Mesendoderm (in vitro differentiated cells): ENCODE measurements around the gene RBBP8NL.

Experiments
- DNase-seq: peaks from one replicate; pipeline ENCODE4 v3.0.0; 2013
- H2AK5ac ChIP-seq: 2 replicates; pipeline ENCODE4 v1.6.1; 2013; ENCODE audit warnings: low read length, inconsistent platforms
- H2BK120ac ChIP-seq: 2 replicates; pipeline ENCODE4 v1.6.1; 2013; ENCODE audit warnings: low read depth, mild to moderate bottlenecking, low read length, moderate library complexity, mixed read lengths
- H2BK15ac ChIP-seq: replicated peaks from 2 replicates; pipeline ENCODE4 v1.6.1; 2013; ENCODE audit warnings: low read depth, mild to moderate bottlenecking, moderate library complexity
- H2BK5ac ChIP-seq: 2 replicates; pipeline ENCODE4 v1.6.1; 2013; ENCODE audit warnings: low read length, inconsistent platforms
- H3K18ac ChIP-seq: 2 replicates; pipeline ENCODE4 v1.6.1; 2013; ENCODE audit warnings: mild to moderate bottlenecking, low read length, mixed read lengths
- H3K23ac ChIP-seq: one replicate; pipeline ENCODE4 v1.6.1; 2013; ENCODE audit warnings: low read length
- H3K27ac ChIP-seq: 2 replicates; pipeline ENCODE4 v1.5.1; 2013; ENCODE audit warnings: low read depth, mild to moderate bottlenecking, inconsistent platforms, low read length, moderate library complexity
- H3K27me3 ChIP-seq: 2 replicates; pipeline ENCODE4 v1.6.1; 2013; ENCODE audit warnings: low read length, control low read depth, mild to moderate bottlenecking, inconsistent platforms; ENCODE audit not compliant: insufficient read depth, poor library complexity
- H3K36me3 ChIP-seq: 2 replicates; pipeline ENCODE4 v1.6.1; 2013; ENCODE audit warnings: low read length, inconsistent platforms; ENCODE audit not compliant: control insufficient read depth, insufficient read depth
- H3K4ac ChIP-seq: one replicate; pipeline ENCODE4 v1.6.1; 2013; ENCODE audit warnings: low read depth, mild to moderate bottlenecking, low read length, moderate library complexity
- H3K4me1 ChIP-seq: 2 replicates; pipeline ENCODE4 v1.6.1; 2013; ENCODE audit warnings: low read depth, low read length, inconsistent platforms; ENCODE audit not compliant: control insufficient read depth
- H3K4me2 ChIP-seq: 2 replicates; pipeline ENCODE4 v1.6.1; 2013; ENCODE audit warnings: low read length
- H3K4me3 ChIP-seq: 2 replicates; pipeline ENCODE4 v1.5.1; 2013; ENCODE audit warnings: mild to moderate bottlenecking, low read length
- H3K56ac ChIP-seq: one replicate; pipeline ENCODE4 v1.6.1; 2013; ENCODE audit warnings: low read length
- H3K79me1 ChIP-seq: 2 replicates; pipeline ENCODE4 v1.6.1; 2013; ENCODE audit warnings: low read length, inconsistent platforms
- H3K79me2 ChIP-seq: 2 replicates; pipeline ENCODE4 v1.6.1; 2013; ENCODE audit warnings: mild to moderate bottlenecking, low read length; ENCODE audit not compliant: control insufficient read depth, insufficient read depth
- H3K9ac ChIP-seq: 2 replicates; pipeline ENCODE4 v1.6.1; 2013; ENCODE audit warnings: low read length, inconsistent platforms
- H4K5ac ChIP-seq: one replicate; pipeline ENCODE4 v1.6.1; 2013; ENCODE audit warnings: low read length
- H4K8ac ChIP-seq: one replicate; pipeline ENCODE4 v1.6.1; 2013; ENCODE audit warnings: low read depth, mild to moderate bottlenecking, control low read depth, low read length, moderate library complexity
- WGBS: extraction: QIAGEN DNeasy Blood & Tissue Kit; methylation state at CpG from one replicate; pipeline ENCODE4 v1.1.7; 2013; ENCODE audit warnings: low lambda C conversion rate, missing lambda C conversion rate; ENCODE audit not compliant: insufficient coverage; ENCODE audit errors: extremely low coverage; 5-methylcytosine and 5-hydroxymethylcytosine counted together

Gene RBBP8NL

DNA sequence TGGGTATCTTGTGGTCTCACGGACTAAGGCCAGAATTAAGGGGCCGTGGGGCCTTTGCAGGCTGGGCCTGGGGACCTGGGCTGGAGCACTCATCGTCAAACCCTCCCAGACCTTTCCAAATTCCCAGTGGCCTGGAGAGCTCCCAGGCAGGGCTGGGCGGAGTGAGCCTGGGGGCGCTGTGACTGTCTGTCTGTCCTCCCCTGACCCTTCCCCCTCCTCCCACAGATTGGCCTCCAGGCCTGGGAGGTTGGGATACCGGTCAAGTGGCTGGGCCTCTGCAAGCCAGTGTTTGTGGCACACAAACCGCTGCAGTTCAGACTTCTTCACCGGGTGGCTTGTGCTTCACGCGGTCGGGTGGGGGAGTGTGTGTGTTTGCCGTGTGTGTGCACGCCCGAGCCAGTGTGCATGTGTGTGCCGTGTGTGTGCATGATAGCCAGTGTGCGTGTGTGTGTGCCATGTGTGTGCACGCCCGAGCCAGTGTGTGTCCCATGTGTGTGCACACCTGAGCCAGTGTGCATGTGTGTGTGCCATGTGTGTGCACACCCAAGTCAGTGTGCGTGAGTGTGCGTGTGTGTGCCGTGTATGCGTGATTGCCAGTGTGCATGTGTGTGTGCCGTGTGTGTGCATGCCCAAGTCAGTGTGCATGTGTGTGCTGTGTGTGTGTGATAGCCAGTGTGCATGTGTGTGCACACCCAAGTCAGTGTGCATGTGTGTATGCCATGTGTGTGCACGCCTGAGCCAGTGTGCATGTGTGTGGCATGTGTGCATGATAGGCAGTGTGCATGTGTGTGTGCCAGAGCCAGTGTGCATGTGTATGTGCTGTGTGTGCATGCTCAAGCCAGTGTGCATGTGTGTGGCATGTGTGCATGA is 6.3 kb downstream of the RBBP8NL start:
- Histone ChIP-seq H3K4ac (no peak overlapping the region), H3K23ac (no peak overlapping the region)
- WGBS: no CpG with 5 or more reads among the region's 24 CpGs

DNA sequence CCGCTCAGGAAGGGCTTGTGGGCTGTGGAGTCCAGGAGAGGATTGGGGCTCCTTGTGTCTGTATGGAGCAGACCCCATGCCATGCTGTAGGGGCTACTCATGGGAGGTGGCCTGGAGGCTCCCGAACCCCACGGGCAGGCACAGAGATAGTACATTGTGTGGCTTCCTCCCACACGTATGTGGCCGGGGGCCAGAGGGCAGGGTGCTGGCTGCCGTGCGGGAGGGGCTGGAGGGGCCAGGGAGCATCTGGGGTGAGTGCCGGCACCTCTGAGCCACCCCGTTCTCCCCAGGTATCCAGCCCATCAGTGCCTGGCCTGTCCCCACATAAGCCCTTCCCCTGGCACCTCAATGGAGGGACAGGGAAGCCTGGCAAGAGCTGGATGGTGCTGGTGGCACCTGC is 7.6 kb downstream of the RBBP8NL start:
- no peak overlapping the region for H3K4ac ChIP-seq
- H3K4me1 ChIP-seq: no peaks in the 10 kb centered on the region
- H2BK15ac ChIP-seq: no peak overlapping the region
- H3K79me1 ChIP-seq: no peaks in the 10 kb centered on the region
- no peak overlapping the region for H3K4me2 ChIP-seq
- no peak overlapping the region for H3K27ac ChIP-seq
- H3K9ac ChIP-seq: no peak overlapping the region
- no peak overlapping the region for H2BK5ac ChIP-seq
- H2AK5ac ChIP-seq: no peak overlapping the region
- H3K36me3 ChIP-seq: no peaks in the 10 kb centered on the region
- H3K56ac ChIP-seq: no peak overlapping the region
- no peak for DNase-seq
- H4K8ac ChIP-seq: no peak overlapping the region
- H3K79me2 ChIP-seq: no peaks in the 10 kb centered on the region
- H3K27me3 ChIP-seq: no peaks in the 10 kb centered on the region
- no peak overlapping the region for H3K23ac ChIP-seq
- H3K18ac ChIP-seq: no peak overlapping the region
- no peak overlapping the region for H3K4me3 ChIP-seq
- H4K5ac ChIP-seq: no peak overlapping the region
- no CpG with 5 or more reads among the region's 9 CpGs for WGBS
- no peak overlapping the region for H2BK120ac ChIP-seq

More for the DNA sequence above, 6.3 kb downstream of the RBBP8NL start:
- Histone ChIP-seq H3K4me2 (no peak overlapping the region), H2AK5ac (no peak overlapping the region), H2BK15ac (no peak overlapping the region), H4K8ac (no peak overlapping the region), H3K9ac (no peak overlapping the region), H4K5ac (no peak overlapping the region), H3K36me3 (no peaks in the 10 kb centered on the region), H3K79me2 (no peaks in the 10 kb centered on the region), H2BK120ac (no peak overlapping the region), H3K4me3 (no peak overlapping the region), H3K27ac (no peak overlapping the region), H2BK5ac (no peak overlapping the region), H3K4me1 (no peaks in the 10 kb centered on the region), H3K56ac (no peak overlapping the region), H3K27me3 (no peaks in the 10 kb centered on the region), H3K79me1 (no peaks in the 10 kb centered on the region), H3K18ac (no peak overlapping the region)
- no peak for DNase-seq

DNA sequence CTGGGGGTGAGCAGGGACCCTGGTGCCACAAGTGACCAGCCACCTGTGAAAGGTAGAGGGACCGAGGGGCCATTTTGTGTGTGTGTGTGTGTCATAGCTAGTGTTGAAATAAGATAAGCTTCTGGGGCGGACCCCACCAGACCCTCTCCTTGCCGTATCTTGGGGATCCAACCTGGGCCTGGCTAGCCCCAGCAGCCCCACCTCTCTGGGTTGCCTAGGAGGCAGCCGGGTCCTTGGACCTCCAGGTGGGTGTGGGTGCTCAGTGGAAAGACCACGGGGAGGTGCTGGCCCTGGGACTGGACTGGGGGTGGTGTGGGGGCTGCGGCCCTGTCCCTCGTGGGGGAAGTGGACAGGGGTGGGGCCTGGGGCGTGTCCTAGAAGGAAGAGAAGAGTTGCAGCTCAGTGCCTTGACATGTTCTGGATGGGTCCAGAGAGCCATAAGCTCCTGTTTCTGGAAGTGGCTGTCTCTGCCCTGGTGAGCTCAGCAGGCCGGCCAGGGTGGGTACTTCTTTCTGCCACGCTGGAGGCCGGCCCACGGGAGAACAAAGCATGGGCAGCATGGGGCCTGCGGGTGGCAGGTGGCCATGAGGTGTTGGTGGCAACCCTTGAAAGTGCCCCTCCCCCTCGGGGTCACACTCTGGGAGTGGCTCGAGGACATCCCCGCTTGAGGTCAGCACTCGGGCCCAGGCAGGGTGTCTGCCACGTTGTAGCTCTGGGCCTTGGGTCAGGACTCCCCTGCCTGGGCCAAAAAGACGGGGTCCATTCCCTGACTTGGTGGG is 8.4 kb downstream of the RBBP8NL start:
- Histone ChIP-seq H2BK120ac (no peak overlapping the region), H4K5ac (no peak overlapping the region), H3K4me1 (no peaks in the 10 kb centered on the region), H3K18ac (no peak overlapping the region), H2BK15ac (no peak overlapping the region), H3K56ac (no peak overlapping the region), H3K4me3 (no peak overlapping the region), H2AK5ac (no peak overlapping the region), H3K79me1 (no peaks in the 10 kb centered on the region), H2BK5ac (no peak overlapping the region), H3K79me2 (no peaks in the 10 kb centered on the region), H3K4ac (no peak overlapping the region), H4K8ac (no peak overlapping the region), H3K9ac (no peak overlapping the region), H3K27ac (no peak overlapping the region), H3K4me2 (no peak overlapping the region), H3K23ac (no peak overlapping the region), H3K27me3 (no peaks in the 10 kb centered on the region), H3K36me3 (no peaks in the 10 kb centered on the region)
- DNase-seq: no peak
- WGBS: no CpG with 5 or more reads among the region's 19 CpGs

DNA sequence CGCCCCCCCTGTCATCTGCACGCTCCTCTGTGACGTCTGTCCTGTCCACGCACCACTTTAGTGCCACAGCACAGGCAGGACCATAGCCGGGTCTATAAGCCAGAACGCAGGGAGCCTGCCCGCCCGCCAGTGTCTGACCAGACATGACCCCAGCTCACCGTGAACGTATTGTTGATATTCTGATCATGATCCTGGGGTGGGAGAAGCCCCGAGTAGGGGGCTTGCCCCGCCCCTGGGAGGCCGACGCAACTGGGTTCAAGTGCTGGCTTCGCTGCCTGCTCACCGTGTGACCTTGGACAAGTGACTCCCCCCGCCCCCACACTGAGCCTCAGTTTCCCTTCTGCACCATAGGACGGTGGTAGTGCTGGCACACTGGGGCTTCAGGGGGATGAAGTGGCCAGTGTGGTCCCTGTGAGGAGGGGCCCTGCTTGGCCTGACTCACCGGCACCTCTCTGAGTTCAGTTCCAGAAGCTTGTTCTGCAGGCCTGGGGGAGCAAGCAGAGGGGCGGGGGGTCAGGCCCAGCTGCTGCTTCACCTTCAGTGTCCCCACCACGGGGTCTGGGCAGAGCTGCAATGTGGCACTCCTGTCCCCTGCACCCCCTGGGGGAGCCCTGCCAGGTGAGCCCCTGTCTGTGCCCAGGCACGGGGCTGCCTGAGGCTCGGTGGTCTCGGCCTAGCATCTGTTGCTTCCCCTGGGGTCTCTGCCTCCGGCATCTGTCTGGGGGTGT is 9.2 kb downstream of the RBBP8NL start:
- Histone ChIP-seq H3K79me2 (no peaks in the 10 kb centered on the region), H4K8ac (no peak overlapping the region), H2BK5ac (no peak overlapping the region), H3K27ac (no peak overlapping the region), H3K4me3 (no peak overlapping the region), H4K5ac (no peak overlapping the region), H3K56ac (no peak overlapping the region), H3K4me1 (no peaks in the 10 kb centered on the region), H2BK15ac (no peak overlapping the region), H3K18ac (no peak overlapping the region), H2AK5ac (no peak overlapping the region), H3K4ac (no peak overlapping the region), H3K79me1 (no peaks in the 10 kb centered on the region), H2BK120ac (no peak overlapping the region), H3K36me3 (no peaks in the 10 kb centered on the region), H3K4me2 (no peak overlapping the region), H3K23ac (no peak overlapping the region), H3K27me3 (no peaks in the 10 kb centered on the region), H3K9ac (no peak overlapping the region)
- no CpG with 5 or more reads among the region's 25 CpGs for WGBS
- no peak for DNase-seq

DNA sequence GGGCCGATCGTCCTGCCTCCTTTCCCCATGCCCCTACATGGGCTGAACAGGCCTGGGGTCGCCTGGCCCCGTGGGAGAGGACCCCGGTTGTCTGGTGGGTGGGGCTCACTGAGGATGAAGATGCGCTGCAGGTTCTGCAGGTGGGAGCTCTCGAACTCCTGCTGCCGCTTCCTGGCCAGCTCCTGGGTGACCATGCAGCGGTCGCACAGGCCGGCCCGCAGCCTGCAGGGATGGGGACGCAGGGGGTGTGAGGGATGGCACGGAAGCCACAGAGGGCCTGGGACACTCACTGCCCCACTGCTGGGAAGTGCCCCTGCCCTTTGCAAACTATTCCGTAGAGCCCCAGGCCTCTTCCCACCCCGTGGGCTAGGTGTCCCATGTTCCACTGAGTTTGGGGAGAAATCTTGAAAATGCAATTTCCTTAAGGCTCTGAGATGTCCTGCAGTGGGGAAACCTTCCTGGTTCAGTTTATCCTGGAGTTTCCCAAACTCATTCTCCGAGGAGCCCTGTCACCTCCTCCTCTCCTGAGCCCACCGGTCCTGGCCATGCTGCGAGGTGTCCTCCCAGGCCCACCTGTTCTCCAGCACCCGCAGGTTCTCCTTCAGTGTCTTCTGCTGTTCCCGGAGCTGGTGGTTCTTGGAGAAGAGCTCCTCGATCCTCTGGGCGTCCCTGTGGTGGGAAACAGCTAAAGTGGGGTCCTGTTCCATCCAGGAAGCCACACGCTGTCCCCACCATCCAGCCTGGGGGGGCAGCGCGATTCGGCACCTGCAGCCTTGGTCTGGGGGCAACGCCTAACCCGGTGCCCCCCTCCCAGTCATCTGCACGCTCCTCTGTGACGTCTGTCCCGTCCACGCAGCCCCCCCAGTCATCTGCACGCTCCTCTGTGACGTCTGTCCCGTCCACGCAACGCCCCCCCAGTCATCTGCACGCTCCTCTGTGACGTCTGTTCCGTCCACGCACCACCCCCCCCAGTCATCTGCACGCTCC is 10.4 kb downstream of the RBBP8NL start:
- Histone ChIP-seq H3K56ac (no peak overlapping the region), H4K8ac (no peak overlapping the region), H3K9ac (no peak overlapping the region), H3K4ac (no peak overlapping the region), H2BK15ac (no peak overlapping the region), H3K18ac (no peak overlapping the region), H3K4me1 (no peaks in the 10 kb centered on the region), H2BK120ac (no peak overlapping the region), H3K4me3 (no peak overlapping the region), H3K36me3 (no peaks in the 10 kb centered on the region), H2BK5ac (no peak overlapping the region), H3K27me3 (no peaks in the 10 kb centered on the region), H3K79me1 (no peaks in the 10 kb centered on the region), H2AK5ac (no peak overlapping the region), H3K23ac (no peak overlapping the region), H4K5ac (no peak overlapping the region), H3K79me2 (no peaks in the 10 kb centered on the region), H3K4me2 (no peak overlapping the region), H3K27ac (no peak overlapping the region)
- DNase-seq: no peak
- WGBS: no CpG with 5 or more reads among the region's 43 CpGs
